ENCODE results near the gene APPL1.
A peak's percentile ranks its signal among the peaks of the same experiment; 100 is the strongest.
"Not testable (repeated sequence)": the region's sequence is repeated elsewhere in the genome, so short reads cannot be mapped to it uniquely, and the experiment has no call there.

Gene APPL1

GRCh38 chr3:57274845-57275244 lies 47.3 kb downstream of the APPL1 start:
- FAIRE-seq, result no peak
- no peak for DNase-seq (ENCODE audit: low spot score)

- DNase-seq (ENCODE audit: low spot score) (no peak), FAIRE-seq (no peak)
These were observed 47.9 kb downstream of the APPL1 start for GRCh38 chr3:57275393-57275792.

- FAIRE-seq (no peak), DNase-seq (ENCODE audit: low spot score) (no peak)
These were observed 50.7 kb downstream of the APPL1 start for GRCh38 chr3:57278237-57278636.

GRCh38 chr3:57279685-57280084 lies 52.2 kb downstream of the APPL1 start:
- FAIRE-seq, result no peak

GRCh38 chr3:57281715-57282114 lies 54.2 kb downstream of the APPL1 start:
- no peak for DNase-seq (ENCODE audit: low spot score)
- FAIRE-seq, result no peak

More at GRCh38 chr3:57279685-57280084, 52.2 kb downstream of the APPL1 start:
- DNase-seq (ENCODE audit: low spot score), result no peak

- DNase-seq (ENCODE audit: low spot score) (no peak), FAIRE-seq (peak; percentile 48)
These were observed 55.8 kb downstream of the APPL1 start for GRCh38 chr3:57283334-57283733.

GRCh38 chr3:57287205-57287604 lies 59.7 kb downstream of the APPL1 start:
- FAIRE-seq (no peak), DNase-seq (ENCODE audit: low spot score) (no peak)

- FAIRE-seq (no peak), DNase-seq (ENCODE audit: low spot score) (no peak)
These were observed 60.9 kb downstream of the APPL1 start for GRCh38 chr3:57288403-57288802.

- no peak for FAIRE-seq
- DNase-seq (ENCODE audit: low spot score), result no peak
These were observed 64.8 kb downstream of the APPL1 start, which contains the start of gene ASB14 for GRCh38 chr3:57292159-57292896. ASB14 (minus strand) TSS chr3:57292685; CDS start chr3:57292033, 652 bp downstream.

- DNase-seq (ENCODE audit: low spot score), result no peak
- FAIRE-seq, result no peak
These were observed 65.5 kb downstream of the APPL1 start for GRCh38 chr3:57292897-57293526.

- FAIRE-seq (no peak), DNase-seq (ENCODE audit: low spot score) (peak; percentile 68)
These were observed 70.5 kb downstream of the APPL1 start for GRCh38 chr3:57298041-57298440.

- peak; percentile 29 for DNase-seq (ENCODE audit: low spot score)
- not testable (repeated sequence) for FAIRE-seq
These were observed 76.0 kb downstream of the APPL1 start for GRCh38 chr3:57303520-57303919.

GRCh38 chr3:57309769-57310360 lies 82.3 kb downstream of the APPL1 start:
- no peak for DNase-seq (ENCODE audit: low spot score)
- FAIRE-seq, result no peak

- DNase-seq (ENCODE audit: low spot score), result no peak
- FAIRE-seq, result no peak
These were observed 86.7 kb downstream of the APPL1 start for GRCh38 chr3:57314204-57314603.

Measured in urothelium cell line (cell line).